Measurements from ENCODE around the gene RABEPK. TPM values are rescaled to one million over a fixed set of nuclear protein-coding genes. Genes with fewer than 3 reads are reported as not detected.
"Not testable (repeated sequence)": the region's sequence is repeated elsewhere in the genome, so short reads cannot be mapped to it uniquely, and the experiment has no call there.

Gene RABEPK
- total RNA-seq, 1 experiment from 2014 or later, result 50.9 TPM

DNA sequence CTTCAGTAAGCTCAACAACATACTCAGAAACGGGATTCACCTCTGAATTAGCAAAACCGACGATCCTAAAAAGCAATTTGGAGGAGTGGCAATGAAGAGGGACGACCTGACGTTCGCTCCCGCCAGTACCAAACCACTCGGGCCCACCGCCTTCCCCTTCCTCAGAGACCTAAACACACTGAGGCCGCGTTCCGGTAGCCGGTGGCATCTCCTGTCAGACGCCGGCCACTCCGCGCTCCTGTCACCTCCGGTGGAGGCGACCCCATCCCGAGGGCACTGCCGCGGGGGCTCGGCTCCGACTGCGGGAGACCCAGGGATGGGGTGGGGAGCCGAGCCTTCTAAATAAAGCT, 11.4 kb upstream of the RABEPK start:
- in situ Hi-C loops (cut with HindIII; ENCODE audit: low pct_unique_long_range_greater_than_20kb, low sequenced_read_pairs), result no loop called here
- DNase-seq (ENCODE audit: low read depth, low spot score), result no peak

DNA sequence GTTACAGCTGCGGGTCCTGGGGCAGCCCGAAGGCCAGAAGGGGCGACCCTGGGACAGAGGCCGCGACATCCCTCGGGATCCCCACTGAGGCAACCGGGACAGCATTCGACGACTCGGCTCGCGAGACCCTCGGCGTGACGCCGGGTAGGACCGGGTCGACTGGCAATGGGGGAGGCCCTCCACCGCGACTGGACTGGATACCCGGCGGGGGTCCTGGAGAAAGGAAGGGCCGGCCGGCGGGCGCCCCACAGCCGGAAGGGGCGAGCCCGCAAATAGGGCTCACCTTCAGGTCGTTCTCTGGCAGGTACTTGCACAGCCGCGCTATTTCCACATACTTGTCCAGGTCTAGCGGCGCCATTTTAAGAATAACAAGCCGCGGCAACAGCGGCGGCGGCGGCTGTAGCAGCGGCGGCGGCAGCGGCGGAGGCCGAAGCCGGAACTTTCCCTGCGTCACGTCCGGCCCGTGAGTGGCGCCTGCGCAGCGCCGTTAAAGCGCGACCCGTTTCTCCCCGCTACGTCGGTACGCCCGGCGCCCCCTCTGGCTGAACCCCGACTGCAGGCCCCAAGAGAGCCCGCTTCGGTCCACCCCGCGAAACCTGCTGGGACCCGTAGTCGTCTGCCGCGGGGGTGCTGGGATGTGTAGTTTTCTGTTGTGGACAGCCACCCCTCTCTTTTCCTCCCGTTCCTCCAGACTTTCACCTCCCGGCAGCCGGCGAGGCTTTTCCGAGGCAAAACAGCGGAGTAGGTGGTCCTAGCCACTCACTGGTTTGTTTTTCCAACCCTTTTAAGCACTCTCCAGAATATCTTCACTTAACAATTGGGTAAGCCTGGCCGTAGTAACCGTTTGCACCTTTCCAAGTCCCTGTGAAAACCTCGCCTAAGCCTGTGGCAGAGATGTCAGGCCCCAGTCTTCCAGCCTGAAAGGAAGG, 10.7 kb upstream of the RABEPK start, which contains the start of gene PPP6C:
PPP6C (minus strand) TSS at position 443 of the 929 bp plus-strand sequence; CDS start at position 358, 85 bp downstream.
- peak; percentile 95 for DNase-seq (ENCODE audit: low read depth, low spot score)
- in situ Hi-C loops (cut with HindIII; ENCODE audit: low pct_unique_long_range_greater_than_20kb, low sequenced_read_pairs), result no loop called here

DNA sequence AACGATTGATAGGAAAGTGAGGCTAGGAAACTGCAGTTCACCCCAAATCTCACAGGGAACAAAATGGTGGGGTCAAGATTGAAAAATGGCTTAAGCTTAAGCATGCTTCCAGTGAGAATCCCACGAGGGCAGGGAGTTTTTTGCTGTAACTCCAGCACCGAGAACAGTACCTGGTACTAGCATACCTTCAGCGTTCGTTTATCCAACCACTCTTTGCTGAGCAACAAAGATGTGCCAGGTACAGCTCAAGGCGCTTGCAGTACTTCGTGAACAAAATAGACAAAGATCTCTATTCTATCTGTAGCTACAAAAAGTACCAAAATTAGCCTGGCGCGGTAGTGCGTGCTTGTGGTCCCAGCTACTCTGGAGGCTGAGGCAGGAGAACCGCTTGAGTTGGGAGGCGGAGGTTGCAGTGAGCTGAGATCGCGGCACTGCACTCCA, 10.0 kb upstream of the RABEPK start:
- in situ Hi-C loops (cut with HindIII; ENCODE audit: low pct_unique_long_range_greater_than_20kb, low sequenced_read_pairs), result no loop called here
- peak; percentile 21 for DNase-seq (ENCODE audit: low read depth, low spot score)

DNA sequence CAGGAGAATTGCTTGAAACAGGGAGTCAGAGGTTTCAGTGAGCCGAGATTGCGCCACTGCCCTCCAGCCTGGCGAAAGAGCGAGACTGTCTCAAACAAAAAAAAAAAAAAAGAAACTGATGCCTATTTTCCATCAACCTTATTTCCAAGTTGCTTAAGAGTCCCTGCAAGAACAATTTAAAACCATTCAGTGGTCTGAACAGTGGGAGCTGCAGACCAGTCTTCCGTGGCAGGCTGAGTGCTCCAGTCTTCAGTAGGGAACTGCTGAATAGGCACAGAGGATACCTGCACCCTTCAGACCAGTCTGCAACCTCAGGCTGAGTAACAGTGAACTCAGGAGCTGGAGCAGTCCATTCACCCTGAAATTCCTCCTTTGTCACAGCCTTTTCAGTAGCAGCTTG, 5.9 kb upstream of the RABEPK start:
- DNase-seq (ENCODE audit: low read depth, low spot score); in situ Hi-C loops (cut with HindIII; ENCODE audit: low pct_unique_long_range_greater_than_20kb, low sequenced_read_pairs): not testable (repeated sequence)

DNA sequence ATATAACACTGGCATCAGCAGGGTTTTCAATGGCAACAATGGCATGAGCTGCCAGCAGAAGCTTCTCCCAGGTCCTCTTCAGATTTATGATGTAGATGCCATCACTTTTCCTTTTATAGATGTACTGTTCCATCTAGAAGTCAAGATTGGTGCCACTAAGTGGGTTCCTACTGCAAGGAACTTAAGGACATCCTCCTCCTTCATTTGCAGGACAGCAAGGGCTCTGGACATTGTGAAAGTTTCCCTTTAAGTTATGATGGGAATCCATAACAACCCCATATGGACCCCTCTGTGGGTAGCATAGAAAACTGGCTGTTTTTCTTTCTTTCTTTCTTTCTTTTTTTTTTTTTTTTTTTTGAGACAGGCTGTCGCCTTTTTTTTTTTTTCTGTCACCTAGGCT, 4.8 kb upstream of the RABEPK start:
- DNase-seq (ENCODE audit: low read depth, low spot score); in situ Hi-C loops (cut with HindIII; ENCODE audit: low pct_unique_long_range_greater_than_20kb, low sequenced_read_pairs): not testable (repeated sequence)

DNA sequence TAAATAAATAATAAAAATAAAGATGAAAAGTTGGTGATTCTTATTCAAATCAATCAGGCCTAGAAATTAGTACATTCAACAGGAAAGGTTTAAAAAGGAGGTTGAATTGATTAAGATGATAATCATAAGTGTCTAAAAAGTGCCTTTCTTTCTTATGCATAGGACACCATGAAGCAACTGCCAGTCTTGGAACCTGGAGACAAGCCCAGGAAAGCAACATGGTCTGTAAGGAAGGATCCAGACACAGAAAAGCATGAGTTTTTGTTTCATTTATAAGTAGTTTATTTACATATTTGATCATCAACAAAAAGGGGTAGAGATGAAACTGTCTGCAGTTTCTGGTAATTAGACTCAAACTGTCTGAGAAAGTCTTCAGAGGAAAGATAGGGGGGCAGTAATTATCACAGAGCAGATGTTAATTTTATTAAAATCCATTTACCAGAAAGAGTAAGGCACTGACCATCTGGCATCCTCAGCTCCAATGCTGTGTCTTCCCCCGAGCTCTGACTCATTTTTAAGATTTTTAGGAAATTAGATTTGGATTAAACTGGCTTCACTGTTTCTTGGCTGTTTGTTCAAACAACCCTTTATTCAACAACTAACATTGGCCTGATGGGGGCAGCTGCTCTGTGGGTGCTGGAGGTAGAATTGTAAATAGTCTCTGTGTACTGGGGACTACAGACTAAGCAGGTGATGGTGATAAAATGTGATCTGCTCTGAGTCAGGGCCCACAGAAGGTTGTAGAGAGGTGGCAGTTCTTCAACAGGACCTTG, 2.7 kb downstream of the RABEPK start:
- in situ Hi-C loops (cut with HindIII; ENCODE audit: low pct_unique_long_range_greater_than_20kb, low sequenced_read_pairs), result no loop called here
- peak; percentile 57 for DNase-seq (ENCODE audit: low read depth, low spot score)

DNA sequence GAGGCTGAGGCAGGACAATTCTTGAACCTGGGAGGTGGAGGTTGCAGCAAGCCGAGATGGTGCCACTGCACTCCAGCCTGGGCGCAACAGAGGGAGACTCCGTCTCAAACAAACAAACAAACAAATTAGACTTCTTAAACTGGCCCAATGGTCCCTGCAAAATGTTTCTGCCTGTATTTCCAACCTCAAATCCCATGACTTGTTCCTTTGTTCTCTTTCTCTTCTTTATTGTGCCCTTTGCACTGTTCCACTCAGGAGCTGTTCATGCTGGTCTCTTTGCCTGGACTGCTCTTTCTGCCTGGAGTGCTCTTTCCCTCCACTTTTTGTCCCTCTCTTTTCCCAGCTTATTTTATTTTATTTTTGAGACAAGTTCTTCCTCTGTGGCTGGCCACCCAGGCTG, 4.1 kb downstream of the RABEPK start:
- DNase-seq (ENCODE audit: low read depth, low spot score), result no peak

DNA sequence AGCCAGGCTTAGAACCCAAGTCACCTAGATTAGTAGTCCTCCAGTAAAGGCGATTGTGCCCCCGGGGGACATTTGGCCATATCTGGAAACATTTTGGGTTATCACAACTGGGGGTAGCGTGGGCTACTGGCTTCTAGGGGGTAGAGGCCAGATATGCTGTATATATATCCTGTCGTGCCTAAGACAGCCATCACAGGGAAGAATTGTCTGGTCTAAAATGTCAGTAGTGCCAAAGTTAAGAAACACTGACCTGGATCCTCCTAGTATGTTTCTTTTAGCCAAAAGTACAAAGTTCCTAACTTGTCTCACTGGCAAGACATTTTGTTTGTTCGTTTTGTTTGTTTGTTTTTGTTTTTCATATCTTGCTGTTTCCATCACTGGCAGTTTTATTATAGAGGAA, 13.8 kb downstream of the RABEPK start:
- in situ Hi-C loops (cut with HindIII; ENCODE audit: low pct_unique_long_range_greater_than_20kb, low sequenced_read_pairs), result no loop called here
- DNase-seq (ENCODE audit: low read depth, low spot score), result no peak

More for the DNA sequence above, 4.1 kb downstream of the RABEPK start:
- in situ Hi-C loops (cut with HindIII; ENCODE audit: low pct_unique_long_range_greater_than_20kb, low sequenced_read_pairs), result no loop called here

DNA sequence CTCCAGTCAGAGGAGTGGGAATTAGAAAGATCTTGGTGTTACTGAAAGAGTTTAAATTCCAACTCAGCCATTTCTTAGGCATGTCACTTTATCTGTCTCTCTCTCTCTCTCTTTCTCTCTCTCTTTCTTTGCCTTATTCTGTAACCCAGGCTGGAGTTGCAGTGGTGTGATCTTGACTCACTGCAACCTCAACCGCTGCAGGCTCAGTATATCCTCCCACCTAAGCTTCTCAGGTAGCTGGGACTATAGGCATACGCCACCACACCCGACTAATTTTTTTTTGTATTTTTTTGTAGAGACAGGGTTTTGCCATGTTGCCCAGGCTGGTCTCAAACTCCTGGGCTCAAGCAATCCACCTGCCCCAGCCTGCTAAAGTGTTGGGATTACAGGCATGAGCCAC, 18.3 kb downstream of the RABEPK start:
- in situ Hi-C loops (cut with HindIII; ENCODE audit: low pct_unique_long_range_greater_than_20kb, low sequenced_read_pairs), result no loop called here

DNA sequence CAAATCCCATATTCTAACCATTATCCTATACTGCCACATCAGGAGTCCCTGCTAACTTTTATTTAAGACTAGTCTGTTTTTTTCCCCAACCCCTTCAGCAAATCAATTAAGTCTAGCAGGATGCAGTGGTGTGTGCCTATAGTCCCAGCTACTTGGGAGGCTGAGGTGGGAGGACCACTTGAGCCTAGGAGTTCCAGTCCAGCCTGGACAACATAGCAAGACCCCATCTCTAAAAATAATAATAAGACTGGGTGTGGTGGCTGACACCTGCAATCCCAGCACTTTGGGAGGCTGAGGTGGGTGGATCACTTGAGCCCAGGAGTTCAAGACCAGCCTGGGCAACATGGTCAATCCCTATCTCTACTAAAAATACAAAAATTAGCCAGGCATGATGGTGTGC, 24.5 kb downstream of the RABEPK start:
- in situ Hi-C loops (cut with HindIII; ENCODE audit: low pct_unique_long_range_greater_than_20kb, low sequenced_read_pairs); DNase-seq (ENCODE audit: low read depth, low spot score): not testable (repeated sequence)

More for the DNA sequence above, 18.3 kb downstream of the RABEPK start:
- no peak for DNase-seq (ENCODE audit: low read depth, low spot score)

DNA sequence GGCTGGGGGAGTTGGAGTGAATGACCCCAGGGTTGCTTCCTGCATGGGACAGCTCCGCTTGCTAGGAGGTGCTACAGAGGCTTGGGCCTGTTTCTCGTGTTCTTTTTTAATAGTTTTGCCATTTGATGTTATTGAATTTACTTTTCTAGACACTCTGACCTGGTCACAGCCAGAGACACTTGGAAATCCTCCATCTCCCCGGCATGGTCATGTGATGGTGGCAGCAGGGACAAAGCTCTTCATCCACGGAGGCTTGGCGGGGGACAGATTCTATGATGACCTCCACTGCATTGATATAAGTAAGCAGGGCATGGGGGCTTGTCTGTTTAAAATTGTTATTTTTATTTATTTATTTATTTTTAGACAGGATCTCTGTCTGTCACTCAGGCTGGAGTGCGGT, 27.4 kb downstream of the RABEPK start:
- in situ Hi-C loops (cut with HindIII; ENCODE audit: low pct_unique_long_range_greater_than_20kb, low sequenced_read_pairs), result no loop called here
- DNase-seq (ENCODE audit: low read depth, low spot score), result no peak

DNA sequence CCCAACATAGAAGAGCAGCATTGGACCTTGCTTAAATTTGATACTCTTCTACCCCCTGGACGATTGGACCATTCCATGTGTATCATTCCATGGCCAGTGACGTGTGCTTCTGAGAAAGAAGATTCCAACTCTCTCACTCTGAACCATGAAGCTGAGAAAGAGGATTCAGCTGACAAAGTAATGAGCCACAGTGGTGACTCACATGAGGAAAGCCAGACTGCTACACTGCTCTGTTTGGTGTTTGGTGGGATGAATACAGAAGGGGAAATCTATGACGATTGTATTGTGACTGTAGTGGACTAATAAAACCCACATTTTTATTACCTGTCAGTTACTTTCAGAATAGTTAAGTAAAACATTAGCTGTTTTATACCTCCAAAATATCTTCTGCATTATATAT, 33.3 kb downstream of the RABEPK start:
- in situ Hi-C loops (cut with HindIII; ENCODE audit: low pct_unique_long_range_greater_than_20kb, low sequenced_read_pairs), result no loop called here
- DNase-seq (ENCODE audit: low read depth, low spot score), result peak; percentile 62

DNA sequence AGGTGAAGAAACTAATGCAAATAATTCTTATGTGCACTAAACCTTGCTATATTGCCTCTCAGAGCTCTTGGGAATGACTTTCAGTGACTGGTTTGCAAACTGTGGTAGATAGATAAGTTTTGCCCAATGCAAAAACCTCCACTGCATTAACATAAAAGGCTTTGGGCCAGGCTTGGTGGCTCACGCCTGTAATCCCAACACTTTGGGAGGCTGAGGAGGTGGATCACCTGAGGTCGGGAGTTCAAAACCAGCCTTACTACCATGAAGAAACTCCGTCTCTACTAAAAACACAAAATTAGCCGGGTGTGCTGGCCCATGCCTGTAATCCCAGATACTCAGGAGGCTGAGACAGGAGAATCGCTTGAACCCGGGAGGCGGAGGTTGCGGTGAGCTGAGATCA, 33.8 kb downstream of the RABEPK start:
- in situ Hi-C loops (cut with HindIII; ENCODE audit: low pct_unique_long_range_greater_than_20kb, low sequenced_read_pairs), result not testable (repeated sequence)

DNA sequence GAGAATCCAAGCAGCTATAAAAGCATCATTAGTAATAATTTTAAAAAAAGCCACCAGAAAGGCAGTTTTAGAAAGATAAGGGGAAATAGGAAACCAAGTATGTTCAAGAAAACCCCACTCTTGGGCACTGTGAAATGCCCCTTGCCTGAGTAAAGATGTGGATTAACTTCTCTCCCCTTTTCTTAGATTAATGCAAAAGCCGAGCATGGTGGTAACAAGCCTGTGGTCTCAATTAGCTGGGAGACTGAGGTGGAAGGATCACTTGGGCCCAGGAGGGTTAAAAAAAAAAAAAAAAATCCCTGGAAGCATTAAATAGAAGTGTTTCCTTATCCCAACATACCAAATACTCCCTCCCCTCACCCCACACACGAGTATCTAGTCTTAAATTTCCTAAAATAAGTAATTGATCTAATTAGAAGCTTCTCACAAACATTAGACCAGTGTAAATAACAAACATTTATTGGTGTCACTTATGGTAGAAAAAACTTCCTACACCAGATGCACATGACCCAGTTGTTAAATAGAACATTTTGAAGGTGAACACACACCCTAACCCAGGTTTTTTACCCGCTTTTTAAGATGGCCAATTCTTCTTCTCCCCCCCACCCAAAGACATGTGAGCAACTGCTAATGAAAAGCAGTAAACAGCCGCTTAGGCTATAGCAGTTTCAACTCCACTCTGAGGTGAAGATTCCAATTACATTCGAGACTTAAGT, 35.6 kb downstream of the RABEPK start:
- DNase-seq (ENCODE audit: low read depth, low spot score), result no peak
- in situ Hi-C loops (cut with HindIII; ENCODE audit: low pct_unique_long_range_greater_than_20kb, low sequenced_read_pairs), result no loop called here

More for the DNA sequence above, 33.8 kb downstream of the RABEPK start:
- not testable (repeated sequence) for DNase-seq (ENCODE audit: low read depth, low spot score)

DNA sequence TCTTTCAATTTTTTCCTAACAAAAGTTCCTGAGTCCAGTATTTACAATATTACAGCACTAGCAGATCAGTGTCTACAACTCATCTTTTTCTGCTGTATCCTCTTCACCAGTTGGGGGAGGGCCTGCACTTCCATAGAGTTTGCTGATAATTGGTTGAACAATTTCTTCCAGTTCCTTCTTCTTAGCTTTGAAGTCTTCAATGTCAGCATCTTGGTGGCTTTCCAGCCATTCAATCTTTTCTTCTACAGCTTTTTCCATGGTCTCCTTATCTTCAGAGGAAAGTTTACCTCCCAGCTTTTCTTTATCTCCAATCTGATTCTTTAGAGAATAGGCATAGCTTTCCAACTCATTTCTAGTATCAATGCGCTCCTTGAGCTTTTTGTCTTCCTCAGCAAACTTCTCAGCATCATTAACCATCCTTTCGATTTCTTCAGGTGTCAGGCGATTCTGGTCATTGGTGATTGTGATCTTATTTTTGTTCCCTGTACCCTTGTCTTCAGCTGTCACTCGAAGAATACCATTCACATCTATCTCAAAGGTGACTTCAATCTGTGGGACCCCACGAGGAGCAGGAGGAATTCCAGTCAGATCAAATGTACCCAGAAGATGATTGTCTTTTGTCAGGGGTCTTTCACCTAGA, 36.3 kb downstream of the RABEPK start:
- DNase-seq (ENCODE audit: low read depth, low spot score); in situ Hi-C loops (cut with HindIII; ENCODE audit: low pct_unique_long_range_greater_than_20kb, low sequenced_read_pairs): not testable (repeated sequence)

DNA sequence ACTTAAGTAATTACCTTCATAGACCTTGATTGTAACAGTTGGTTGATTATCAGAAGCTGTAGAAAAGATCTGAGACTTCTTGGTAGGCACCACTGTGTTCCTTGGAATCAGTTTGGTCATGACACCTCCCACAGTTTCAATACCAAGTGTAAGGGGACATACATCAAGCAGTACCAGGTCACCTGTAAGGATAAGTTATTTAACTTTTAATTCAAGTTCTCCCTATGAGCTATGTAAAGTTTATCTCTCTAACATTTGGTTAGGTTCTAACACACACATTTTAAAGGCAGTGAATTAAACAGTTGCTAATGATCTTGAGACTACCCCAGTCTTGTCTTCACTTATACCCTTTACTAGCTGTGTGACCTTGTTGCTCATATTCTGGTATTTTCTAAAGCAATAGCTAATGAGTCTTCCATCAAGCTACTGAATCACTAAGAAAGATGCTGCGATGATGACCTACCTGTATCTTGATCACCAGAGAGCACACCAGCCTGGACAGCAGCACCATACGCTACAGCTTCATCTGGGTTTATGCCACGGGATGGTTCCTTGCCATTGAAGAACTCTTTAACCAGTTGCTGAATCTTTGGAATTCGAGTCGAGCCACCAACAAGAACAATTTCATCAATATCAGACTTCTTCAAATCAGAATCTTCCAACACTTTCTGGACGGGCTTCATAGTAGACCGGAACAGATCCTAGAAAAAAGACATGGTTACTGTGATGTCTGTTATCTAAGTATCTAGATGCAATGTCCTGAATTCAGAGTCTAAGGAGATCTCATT, 38.0 kb downstream of the RABEPK start:
- no peak for DNase-seq (ENCODE audit: low read depth, low spot score)
- in situ Hi-C loops (cut with HindIII; ENCODE audit: low pct_unique_long_range_greater_than_20kb, low sequenced_read_pairs), result no loop called here

Data from SK-MEL-5 (cell line).